A204.1 (cell line): ENCODE data around the gene COL27A1.

ENCODE experiments used
- FAIRE-seq: peaks from 2 replicates; lab custom pipeline; 2012; peaks lifted over from hg19 to GRCh38; lab: Jason Lieb, UNC

COL27A1 gene

GRCh38 chr9:114272739-114273431 lies 117.5 kb downstream of the COL27A1 start:
- no peak for FAIRE-seq

GRCh38 chr9:114273461-114273881 lies 118.1 kb downstream of the COL27A1 start:
- FAIRE-seq = no peak

- FAIRE-seq = no peak
Observed at GRCh38 chr9:114274217-114274616, 118.9 kb downstream of the COL27A1 start.

DNA sequence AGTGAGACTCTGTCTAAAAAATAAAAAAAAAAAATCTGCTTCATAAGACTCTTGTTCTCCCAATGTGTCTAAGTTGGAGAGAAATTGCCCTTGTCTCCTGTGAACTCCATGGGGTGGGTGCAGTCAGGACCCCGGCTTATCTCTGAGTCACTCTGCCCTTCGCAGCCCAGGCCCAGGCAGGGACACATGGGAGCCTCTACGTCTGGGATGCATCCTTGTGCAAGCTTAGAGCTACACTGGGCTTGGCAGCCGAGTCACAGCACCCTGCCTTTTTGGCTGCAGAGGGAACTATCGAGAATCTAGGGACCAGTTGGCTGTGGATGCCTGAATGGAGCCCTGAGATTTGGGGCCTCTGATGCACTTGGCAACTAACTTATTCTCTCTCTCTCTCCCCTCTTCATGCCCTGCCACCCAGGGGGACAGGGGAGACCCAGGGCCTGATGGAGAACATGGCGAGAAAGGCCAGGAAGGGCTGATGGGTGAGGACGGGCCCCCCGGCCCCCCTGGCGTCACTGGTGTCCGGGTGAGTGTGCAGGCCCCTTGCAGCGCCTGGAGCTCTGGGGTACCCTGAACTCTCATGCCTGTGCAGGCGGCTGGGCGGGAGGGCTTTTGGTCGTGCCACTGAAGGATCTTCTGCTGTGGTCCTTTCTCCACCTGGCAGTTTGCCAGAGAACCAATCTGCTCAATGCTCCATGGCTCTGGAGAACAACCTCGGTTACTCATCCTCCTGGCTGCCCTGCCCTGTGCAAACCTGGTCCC lies 120.1 kb downstream of the COL27A1 start:
- no peak for FAIRE-seq

DNA sequence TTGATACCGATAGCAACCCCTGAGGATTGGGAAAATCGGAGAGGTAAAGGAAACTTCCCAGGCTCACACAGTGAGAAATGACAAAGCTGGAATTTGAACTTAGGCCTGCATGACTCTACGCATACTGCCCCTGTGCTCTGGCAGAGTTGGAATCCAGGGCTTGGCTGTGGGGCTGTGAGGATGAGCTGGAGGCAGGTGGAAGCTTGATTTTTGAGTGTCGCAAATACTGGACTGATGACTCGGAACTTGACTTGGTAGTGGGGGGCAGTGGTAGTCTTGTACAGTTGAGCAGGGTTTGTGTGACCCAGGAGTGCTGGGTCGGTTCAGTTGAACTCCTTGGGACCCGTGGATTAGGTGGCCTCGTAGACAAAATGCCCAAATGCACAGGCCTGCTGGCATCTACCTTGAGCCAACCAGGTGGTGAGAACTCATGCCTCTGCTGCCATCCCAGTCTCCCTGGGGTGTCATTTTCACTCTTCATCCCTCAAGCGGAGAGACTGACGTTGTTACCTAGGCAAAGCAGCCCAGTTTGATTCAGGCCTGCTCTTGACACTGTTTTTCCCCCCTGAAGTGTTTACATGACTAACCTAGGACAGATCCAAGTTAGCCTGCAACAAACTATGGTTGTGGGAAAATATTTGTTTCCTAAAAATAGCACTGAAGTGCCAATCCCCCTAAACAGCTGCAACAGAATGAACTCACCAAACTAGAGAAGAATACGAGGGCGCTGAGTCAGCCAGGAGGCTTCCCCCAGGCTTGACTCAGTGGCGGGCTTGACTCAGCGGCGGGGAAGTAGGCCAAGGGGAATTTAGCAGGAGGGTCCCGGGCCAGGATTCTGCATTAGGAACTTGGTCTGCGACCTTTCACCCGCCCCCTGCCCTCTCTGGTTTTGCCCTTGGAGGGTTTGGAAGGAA lies 121.8 kb downstream of the COL27A1 start:
- FAIRE-seq = no peak

GRCh38 chr9:114278356-114278755 lies 123.0 kb downstream of the COL27A1 start:
- FAIRE-seq = no peak

GRCh38 chr9:114278881-114279570 lies 123.7 kb downstream of the COL27A1 start:
- no peak for FAIRE-seq

- FAIRE-seq = peak; percentile 35
Observed at GRCh38 chr9:114279693-114280092, 124.4 kb downstream of the COL27A1 start.

DNA sequence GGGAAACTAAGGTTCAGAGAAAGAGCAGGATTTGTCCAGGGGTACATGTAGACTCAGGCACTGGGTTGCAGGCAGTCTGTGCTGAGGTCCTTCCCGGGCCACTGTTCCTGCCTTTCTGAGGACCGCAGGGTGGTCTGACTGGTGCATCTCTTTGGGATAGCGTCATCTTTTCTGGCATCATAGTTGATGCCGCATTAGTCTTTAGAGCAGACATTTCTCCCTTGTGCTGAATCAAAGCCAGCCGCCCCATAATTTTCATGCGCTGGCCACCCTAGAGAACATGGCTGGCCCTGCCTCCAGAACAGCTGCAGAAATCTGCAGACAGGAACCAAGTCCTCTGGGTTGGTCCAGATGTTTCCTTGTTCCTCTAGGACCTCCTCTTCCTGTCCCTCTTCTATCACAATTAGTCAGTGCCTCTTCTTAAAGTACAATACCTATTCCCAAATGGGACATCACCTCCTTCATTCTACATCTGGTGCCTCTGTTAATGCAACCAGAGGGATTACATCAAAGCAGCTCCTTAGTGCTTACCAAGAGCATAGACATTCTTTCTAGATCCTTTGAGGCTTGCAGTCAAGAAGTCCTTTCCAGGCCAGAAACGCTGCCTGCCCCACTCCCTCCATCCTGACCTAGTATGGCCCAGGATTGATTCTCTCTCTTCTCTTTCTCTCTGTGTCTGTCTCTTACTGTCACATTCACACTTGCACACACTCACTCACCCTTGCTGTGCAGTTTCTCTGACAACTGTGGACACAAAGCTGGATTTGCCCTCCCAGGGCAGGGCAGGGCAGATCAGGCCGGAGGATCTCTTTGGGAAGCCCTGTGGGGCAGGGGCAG lies 125.5 kb downstream of the COL27A1 start:
- FAIRE-seq = no peak

DNA sequence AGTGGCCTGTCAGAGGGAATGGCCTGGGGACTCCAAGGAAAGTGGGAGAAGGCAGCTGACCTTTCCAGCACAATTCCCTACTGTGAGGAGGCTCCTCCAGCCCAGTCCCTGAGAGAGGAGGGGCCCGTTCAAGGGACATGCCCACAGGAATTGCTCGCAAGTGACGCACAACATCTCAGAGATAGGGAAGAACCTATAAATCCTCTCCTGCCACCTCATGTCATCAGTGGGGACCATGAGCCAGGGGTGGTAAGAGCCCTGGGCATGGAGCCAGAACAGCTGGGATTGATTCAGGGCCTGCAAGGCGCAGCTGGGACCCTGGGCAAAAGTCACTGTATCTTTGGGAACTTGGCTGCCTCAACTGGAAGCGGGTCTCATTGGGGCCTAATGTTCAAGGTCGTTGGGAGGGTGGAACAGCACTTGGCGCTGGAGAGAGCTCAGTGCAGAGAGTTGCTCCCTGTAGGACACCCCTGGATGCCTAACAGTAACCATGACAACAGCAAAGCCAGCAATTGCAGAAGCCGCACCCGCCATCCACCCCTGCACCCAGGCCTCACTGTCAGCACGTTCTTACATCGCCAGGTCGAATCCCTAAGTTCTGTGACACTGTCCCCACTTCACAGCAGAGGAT lies 126.3 kb downstream of the COL27A1 start:
- FAIRE-seq = no peak

- no peak for FAIRE-seq
Observed at GRCh38 chr9:114282104-114282485, 126.8 kb downstream of the COL27A1 start.

DNA sequence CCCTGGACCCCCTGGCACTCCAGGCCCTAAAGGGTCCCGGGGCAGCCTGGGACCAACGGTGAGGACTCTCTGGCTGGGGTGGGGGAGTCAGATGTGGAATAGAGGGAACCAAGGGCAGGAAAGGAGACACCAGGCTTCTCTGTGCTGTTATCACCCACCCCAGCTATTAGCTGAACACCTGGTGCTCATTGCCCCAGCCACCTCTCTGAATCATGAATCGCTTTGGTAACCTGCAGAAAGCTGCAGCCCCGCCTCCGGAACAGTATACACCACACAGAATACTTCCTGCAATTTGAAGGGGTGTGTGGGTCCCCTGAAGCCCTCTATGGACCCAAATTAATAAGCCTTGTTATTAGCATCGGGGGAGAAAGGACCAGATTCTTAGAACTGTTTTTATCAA lies 127.2 kb downstream of the COL27A1 start:
- no peak for FAIRE-seq

GRCh38 chr9:114282926-114283325 lies 127.6 kb downstream of the COL27A1 start:
- FAIRE-seq = no peak

DNA sequence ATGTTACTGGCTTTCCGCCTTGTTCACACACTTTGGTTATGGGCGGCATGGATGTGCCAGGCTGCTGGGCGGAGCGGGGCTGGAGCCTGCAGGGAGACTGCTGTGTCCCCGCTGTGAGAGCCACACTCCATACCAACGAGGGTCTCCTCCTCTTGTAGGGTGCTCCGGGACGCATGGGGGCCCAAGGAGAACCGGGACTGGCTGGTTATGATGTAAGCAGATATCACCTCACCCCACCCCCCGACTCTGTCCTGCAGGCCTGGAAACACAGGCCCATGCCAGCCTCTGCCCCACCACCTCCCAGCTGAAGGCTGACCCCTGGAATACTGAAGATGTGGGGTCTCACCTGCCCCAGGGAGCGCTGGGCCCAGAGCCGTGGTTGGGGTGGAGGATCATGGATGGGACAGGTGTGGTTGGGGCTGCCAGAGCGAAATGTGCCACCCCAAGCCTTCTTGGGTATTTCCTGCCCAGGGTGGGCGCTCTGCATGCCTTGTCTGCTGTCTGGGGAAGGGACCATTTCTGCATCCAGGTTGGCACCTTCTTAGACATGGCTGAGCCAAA lies 128.3 kb downstream of the COL27A1 start:
- FAIRE-seq = no peak

DNA sequence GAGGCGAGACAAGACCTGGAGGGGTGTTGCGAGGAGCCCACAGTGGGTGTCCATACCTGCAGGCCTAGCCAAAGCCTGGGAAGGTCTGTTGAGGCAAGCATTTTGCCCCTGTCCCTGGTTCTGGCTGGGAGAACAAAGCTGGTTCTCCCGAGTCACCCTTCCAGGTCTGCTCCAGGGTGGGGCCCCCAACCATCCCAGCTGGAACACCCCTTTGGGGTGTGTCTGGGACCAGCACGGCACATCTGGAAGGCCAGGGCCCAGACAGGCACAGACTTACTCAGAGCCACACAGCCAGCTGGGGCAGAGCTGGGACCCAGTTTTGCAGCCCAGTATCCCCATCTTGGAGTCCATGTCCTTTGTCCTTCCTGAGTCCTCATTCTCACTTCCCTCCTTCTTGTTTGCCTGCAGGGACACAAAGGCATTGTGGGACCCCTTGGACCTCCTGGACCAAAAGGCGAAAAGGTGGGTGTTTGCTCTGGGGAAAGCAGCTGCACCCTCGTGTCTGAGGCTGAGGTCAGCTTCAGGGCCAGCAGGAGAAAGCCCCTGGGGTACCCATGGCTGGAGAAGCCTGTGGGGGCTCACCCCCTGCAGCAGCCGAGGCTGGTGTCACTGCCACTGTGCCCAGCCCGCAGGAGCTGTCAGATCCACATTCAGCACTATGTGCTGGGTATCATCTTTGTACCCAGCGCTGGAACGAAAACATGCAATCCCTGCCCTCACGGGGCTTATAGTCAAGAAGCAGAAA lies 129.2 kb downstream of the COL27A1 start:
- no peak for FAIRE-seq

- no peak for FAIRE-seq
Observed at GRCh38 chr9:114285166-114285867, 130.0 kb downstream of the COL27A1 start.

GRCh38 chr9:114286146-114286679 lies 130.9 kb downstream of the COL27A1 start:
- FAIRE-seq = no peak

DNA sequence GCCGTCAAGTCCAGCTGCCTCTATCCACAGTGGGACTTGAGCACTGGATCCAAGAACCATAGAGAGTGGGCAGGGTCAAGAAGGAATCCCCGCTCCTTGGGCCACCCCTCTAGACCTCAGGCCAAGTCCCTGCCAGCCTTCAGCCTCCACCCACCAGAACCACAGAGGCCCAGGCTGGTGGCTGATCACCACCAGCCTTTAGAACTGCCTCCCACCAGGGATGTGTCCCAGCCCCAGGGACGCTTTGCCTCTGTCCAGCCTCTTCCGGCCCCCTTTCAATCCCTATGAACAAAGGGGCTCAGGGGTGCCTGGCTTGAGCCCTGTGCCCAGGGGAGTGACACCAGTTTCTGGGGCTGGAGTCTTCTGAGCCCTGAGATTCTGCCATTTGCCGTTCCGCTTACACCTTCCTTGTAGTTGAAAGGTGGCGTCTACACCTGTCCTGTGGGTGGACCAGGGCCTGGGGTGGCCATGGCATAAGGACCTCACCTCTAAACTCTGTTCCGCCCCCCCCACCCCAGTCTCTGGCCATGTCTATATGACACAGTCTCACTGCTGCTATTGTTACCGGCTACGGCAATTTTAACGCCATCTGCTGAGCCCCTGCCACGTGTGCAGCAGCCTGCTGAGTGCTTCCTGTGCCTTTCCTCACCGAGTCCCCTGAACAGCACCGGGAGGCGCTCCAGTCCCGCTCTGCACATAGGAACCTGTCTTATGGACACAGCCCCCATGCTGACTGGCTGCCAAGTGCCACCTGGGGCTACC lies 131.8 kb downstream of the COL27A1 start:
- no peak for FAIRE-seq
